ENCODE data around the gene ATPAF1. TPM values are rescaled to one million over a fixed set of nuclear protein-coding genes. Genes with fewer than 3 reads are reported as not detected.
"Not testable (repeated sequence)": the region's sequence is repeated elsewhere in the genome, so short reads cannot be mapped to it uniquely, and the experiment has no call there.

The ATPAF1 gene
- total RNA-seq, 4 donors from 2014 or later, result 14.0 to 46.8 (median 34.8) TPM

- no peaks in the 10 kb centered on the region for H3K4me1 ChIP-seq
- no peak for DNase-seq
- peaks cover 0 to 70% (median 0%) of the 10 kb centered on the region in 3 donors for H3K36me3 ChIP-seq
- H3K27me3 ChIP-seq, result no peaks in the 10 kb centered on the region
- no peak overlapping the region for H3K27ac ChIP-seq
- H3K4me3 ChIP-seq, result no peak overlapping the region
- TF ChIP-seq, protein P1, sequence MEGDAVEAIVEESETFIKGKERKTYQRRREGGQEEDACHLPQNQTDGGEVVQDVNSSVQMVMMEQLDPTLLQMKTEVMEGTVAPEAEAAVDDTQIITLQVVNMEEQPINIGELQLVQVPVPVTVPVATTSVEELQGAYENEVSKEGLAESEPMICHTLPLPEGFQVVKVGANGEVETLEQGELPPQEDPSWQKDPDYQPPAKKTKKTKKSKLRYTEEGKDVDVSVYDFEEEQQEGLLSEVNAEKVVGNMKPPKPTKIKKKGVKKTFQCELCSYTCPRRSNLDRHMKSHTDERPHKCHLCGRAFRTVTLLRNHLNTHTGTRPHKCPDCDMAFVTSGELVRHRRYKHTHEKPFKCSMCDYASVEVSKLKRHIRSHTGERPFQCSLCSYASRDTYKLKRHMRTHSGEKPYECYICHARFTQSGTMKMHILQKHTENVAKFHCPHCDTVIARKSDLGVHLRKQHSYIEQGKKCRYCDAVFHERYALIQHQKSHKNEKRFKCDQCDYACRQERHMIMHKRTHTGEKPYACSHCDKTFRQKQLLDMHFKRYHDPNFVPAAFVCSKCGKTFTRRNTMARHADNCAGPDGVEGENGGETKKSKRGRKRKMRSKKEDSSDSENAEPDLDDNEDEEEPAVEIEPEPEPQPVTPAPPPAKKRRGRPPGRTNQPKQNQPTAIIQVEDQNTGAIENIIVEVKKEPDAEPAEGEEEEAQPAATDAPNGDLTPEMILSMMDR (IDR thresholded peaks at IDR 0.05), result no peak
- TF ChIP-seq POLR2A (IDR thresholded peaks at IDR 0.05), result no peak
- H3K9me3 ChIP-seq, result no peaks in the 10 kb centered on the region
These were observed 35.9 kb upstream of the ATPAF1 start for GRCh38 chr1:46703927-46704641.

- H3K9me3 ChIP-seq, result no peaks in the 10 kb centered on the region
- TF ChIP-seq, protein P1 (IDR thresholded peaks at IDR 0.05), result no peak
- TF ChIP-seq POLR2A (IDR thresholded peaks at IDR 0.05), result no peak
- no peak overlapping the region for H3K4me3 ChIP-seq
- no peak for DNase-seq
- no peak overlapping the region for H3K27ac ChIP-seq
- peaks cover 0 to 48% (median 0%) of the 10 kb centered on the region in 3 donors for H3K36me3 ChIP-seq
- H3K27me3 ChIP-seq, result no peaks in the 10 kb centered on the region
- no peaks in the 10 kb centered on the region for H3K4me1 ChIP-seq
These were observed 31.5 kb upstream of the ATPAF1 start for GRCh38 chr1:46699666-46700065.

- Histone ChIP-seq H3K4me1 (peaks cover 0 to 6% (median 0%) of the 10 kb centered on the region in 4 donors), H3K9me3 (no peaks in the 10 kb centered on the region), H3K4me3 (no peak overlapping the region), H3K27me3 (no peaks in the 10 kb centered on the region), H3K36me3 (peaks cover 0 to 27% (median 0%) of the 10 kb centered on the region in 3 donors), H3K27ac (no peak overlapping the region)
- no peak for TF ChIP-seq POLR2A (IDR thresholded peaks at IDR 0.05)
- TF ChIP-seq, protein P1 (IDR thresholded peaks at IDR 0.05), result no peak
- no peak for DNase-seq
These were observed 28.9 kb upstream of the ATPAF1 start for GRCh38 chr1:46697053-46697452.

- H3K27ac ChIP-seq, H3K9me3 ChIP-seq, H3K27me3 ChIP-seq, H3K4me1 ChIP-seq, DNase-seq, H3K4me3 ChIP-seq: not testable (repeated sequence)
- peaks cover 0 to 41% (median 0%) of the 10 kb centered on the region in 3 donors for H3K36me3 ChIP-seq
These were observed 26.5 kb upstream of the ATPAF1 start for GRCh38 chr1:46694676-46695075.

- H3K9me3 ChIP-seq, result no peaks in the 10 kb centered on the region
- DNase-seq, result no peak
- no peak overlapping the region for H3K4me3 ChIP-seq
- no peak overlapping the region for H3K27ac ChIP-seq
- H3K36me3 ChIP-seq, result peaks cover 0 to 56% (median 0%) of the 10 kb centered on the region in 3 donors
- peaks cover 0 to 15% (median 0%) of the 10 kb centered on the region in 4 donors for H3K4me1 ChIP-seq
- TF ChIP-seq, protein P1 (IDR thresholded peaks at IDR 0.05), result no peak
- no peak for TF ChIP-seq POLR2A (IDR thresholded peaks at IDR 0.05)
- no peaks in the 10 kb centered on the region for H3K27me3 ChIP-seq
These were observed 24.9 kb upstream of the ATPAF1 start for GRCh38 chr1:46692811-46693770.
